Adrenal gland (tissue), 5 donors: Measurements from ENCODE around the gene DEGS2.

Experiments
- CTCF ChIP-seq, 6 experiments: fragments of 450-650 bp in 4 of 6; fragments of 200-600 bp in 2 of 6; sonication (generic) in 1 of 6; IDR thresholded peaks; 1 replicate in 5 of 6; 2 replicates in 1 of 6; pipeline versions ENCODE4 v1.5.1 to v1.8.0; 2016 to 2021; ENCODE audit warnings: antibody characterized with exemption in 6 of 6, mild to moderate bottlenecking in 2 of 6, moderate library complexity in 1 of 6
- POLR2A ChIP-seq, 2 donors: fragments of 450-650 bp; IDR thresholded peaks; one replicate each; pipeline ENCODE4 v1.6.1; 2017; ENCODE audit warnings: antibody characterized with exemption in 2 of 2, mild to moderate bottlenecking in 2 of 2, moderate library complexity in 1 of 2
- donor health status: DM: no; HTN: no; CAD: no.

- no peak for TF ChIP-seq POLR2A (IDR thresholded peaks at IDR 0.05)
- TF ChIP-seq CTCF (IDR thresholded peaks at IDR 0.05), result peak; percentile 81 to 92 (median 88)
Observed at GRCh38 chr14:100108042-100108825, 51.2 kb downstream of the DEGS2 start.
